Fibroblast of pulmonary artery (primary cell): ENCODE measurements around the gene A3GALT2.

Experiments
- DNase-seq: peaks from one replicate; pipeline ENCODE4 v3.0.0-alpha.2; 2010; ENCODE audit warnings: low read depth
- H3K4me3 ChIP-seq: replicated peaks from 2 replicates; pipeline ENCODE4 v1.5.1; 2011; ENCODE audit warnings: low read depth, mild to moderate bottlenecking, control low read depth, low read length, moderate library complexity
- TF ChIP-seq, protein P1 (sequence below): IDR thresholded peaks from 2 replicates; pipeline ENCODE4 v1.5.1; 2011; ENCODE audit warnings: mild to moderate bottlenecking, control low read depth, low read length, inconsistent platforms; ENCODE audit errors: missing control alignments

A3GALT2 gene

DNA sequence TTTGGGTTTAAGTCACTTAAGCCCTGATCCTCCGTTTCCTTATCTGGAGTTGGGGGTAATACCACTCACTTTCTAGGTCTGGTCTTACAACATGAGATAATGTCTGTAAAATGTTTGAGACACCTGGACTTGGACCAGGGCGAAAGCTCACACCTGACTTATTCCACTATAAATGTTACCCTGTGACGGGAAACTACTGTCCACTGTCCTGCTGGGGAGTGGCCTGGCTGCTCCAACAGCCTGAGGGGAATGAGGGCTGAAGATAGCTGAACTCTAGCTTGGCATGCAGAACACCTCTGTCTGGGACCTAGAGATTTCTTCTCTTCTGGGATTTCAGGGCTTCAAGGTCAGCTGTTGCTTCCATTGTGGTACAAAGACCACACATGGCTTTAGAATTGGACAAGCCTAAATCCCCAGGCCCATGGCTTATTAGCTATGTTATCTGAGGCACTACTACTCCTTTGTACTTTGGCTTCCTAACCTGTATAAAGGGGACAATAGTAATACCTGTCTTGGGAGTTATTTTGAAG lies 9.5 kb upstream of the A3GALT2 start:
- no peak overlapping the region for H3K4me3 ChIP-seq
- DNase-seq = no peak
- TF ChIP-seq, protein P1, sequence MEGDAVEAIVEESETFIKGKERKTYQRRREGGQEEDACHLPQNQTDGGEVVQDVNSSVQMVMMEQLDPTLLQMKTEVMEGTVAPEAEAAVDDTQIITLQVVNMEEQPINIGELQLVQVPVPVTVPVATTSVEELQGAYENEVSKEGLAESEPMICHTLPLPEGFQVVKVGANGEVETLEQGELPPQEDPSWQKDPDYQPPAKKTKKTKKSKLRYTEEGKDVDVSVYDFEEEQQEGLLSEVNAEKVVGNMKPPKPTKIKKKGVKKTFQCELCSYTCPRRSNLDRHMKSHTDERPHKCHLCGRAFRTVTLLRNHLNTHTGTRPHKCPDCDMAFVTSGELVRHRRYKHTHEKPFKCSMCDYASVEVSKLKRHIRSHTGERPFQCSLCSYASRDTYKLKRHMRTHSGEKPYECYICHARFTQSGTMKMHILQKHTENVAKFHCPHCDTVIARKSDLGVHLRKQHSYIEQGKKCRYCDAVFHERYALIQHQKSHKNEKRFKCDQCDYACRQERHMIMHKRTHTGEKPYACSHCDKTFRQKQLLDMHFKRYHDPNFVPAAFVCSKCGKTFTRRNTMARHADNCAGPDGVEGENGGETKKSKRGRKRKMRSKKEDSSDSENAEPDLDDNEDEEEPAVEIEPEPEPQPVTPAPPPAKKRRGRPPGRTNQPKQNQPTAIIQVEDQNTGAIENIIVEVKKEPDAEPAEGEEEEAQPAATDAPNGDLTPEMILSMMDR = no peak

GRCh38 chr1:33329600-33330305 lies 8.9 kb upstream of the A3GALT2 start:
- H3K4me3 ChIP-seq = no peak overlapping the region
- TF ChIP-seq, protein P1 = no peak
- no peak for DNase-seq

DNA sequence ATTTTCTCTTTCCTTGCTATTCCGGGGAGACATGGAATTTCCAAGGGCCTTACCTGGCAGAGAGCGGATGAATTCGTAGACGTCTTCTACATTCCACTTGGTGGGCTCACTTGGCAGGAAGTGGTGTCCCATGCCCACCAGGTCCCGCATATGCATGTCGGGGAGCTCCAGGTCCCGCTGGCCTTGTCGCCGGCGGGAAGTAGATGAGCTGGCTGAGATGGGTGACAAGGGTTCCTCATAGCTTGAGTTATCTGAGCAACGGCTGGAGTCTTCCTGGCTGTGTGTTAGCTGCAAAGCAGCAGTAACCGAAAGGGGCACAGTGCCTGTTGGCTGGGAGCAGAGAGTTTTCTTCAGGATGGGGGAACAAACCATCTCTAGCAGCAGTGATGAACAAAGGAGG lies 7.9 kb upstream of the A3GALT2 start:
- TF ChIP-seq, protein P1 = no peak
- no peak overlapping the region for H3K4me3 ChIP-seq
- DNase-seq = no peak

- TF ChIP-seq, protein P1 = no peak
- peak; percentile 95 for DNase-seq
- H3K4me3 ChIP-seq = no peak overlapping the region
These were observed 6.9 kb upstream of the A3GALT2 start for GRCh38 chr1:33327587-33328325.

DNA sequence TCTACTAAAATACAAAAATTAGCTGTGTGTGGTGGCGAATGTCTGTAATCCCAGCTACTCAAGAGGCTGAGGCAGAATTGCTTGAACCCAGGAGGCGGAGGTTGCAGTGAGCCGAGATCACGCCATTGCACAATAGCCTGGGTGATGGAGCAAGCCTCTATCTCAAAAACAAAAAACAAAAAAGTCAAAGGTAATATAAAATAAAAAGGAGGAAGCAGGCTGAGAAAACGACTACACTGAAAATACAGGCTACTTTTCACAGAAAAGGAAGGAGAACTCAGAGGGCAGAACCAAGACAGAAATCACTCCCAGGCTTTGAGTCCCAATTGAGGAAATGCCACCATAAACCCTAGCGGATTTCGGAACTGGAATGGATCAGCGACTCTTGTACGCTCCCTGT lies 5.9 kb upstream of the A3GALT2 start:
- TF ChIP-seq, protein P1 = no peak
- DNase-seq = no peak

GRCh38 chr1:33324677-33325575 lies 4.0 kb upstream of the A3GALT2 start:
- no peak overlapping the region for H3K4me3 ChIP-seq
- TF ChIP-seq, protein P1 = no peak
- DNase-seq = no peak

More for the DNA sequence above, 5.9 kb upstream of the A3GALT2 start:
- no peak overlapping the region for H3K4me3 ChIP-seq
